Measurements from ENCODE around the gene BPIFA3. TPM values are rescaled to one million over a fixed set of nuclear protein-coding genes. Genes with fewer than 3 reads are reported as not detected.

BPIFA3 gene
- total RNA-seq, 4 donors from 2014 or later: not detected

DNA sequence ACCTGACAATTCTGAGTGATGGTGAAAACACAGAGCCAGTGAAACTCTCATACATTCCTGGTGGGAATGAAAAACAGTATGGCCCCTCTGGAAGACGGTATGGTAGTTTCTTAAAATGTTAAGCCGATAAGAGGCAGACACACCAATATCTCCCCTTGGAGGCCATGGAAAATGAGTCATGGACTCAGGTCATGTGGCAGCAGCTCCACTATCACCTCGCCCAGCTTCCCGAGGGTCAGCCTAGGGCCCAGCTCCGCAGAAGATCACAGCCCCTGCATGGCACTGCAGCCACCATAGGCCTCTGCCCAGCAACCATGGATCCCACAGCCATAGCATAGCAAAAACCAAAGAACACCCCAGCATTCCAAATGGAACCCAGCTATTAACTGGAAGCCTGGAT lies 40.1 kb downstream of the BPIFA3 start:
- intact Hi-C loops (cut with DNase I): no loop called here
- Histone ChIP-seq H3K9me3 (no peaks in the 10 kb centered on the region), H3K4me1 (no peaks in the 10 kb centered on the region), H3K27ac (no peak overlapping the region), H3K36me3 (no peaks in the 10 kb centered on the region), H3K27me3 (no peaks in the 10 kb centered on the region), H3K4me3 (replicated peaks in 1 of 3) (no peak overlapping the region)
- WGBS, 2 donors: 84 to 88% methylated on average over 5 of the region's 5 CpGs
- TF ChIP-seq, protein P1, sequence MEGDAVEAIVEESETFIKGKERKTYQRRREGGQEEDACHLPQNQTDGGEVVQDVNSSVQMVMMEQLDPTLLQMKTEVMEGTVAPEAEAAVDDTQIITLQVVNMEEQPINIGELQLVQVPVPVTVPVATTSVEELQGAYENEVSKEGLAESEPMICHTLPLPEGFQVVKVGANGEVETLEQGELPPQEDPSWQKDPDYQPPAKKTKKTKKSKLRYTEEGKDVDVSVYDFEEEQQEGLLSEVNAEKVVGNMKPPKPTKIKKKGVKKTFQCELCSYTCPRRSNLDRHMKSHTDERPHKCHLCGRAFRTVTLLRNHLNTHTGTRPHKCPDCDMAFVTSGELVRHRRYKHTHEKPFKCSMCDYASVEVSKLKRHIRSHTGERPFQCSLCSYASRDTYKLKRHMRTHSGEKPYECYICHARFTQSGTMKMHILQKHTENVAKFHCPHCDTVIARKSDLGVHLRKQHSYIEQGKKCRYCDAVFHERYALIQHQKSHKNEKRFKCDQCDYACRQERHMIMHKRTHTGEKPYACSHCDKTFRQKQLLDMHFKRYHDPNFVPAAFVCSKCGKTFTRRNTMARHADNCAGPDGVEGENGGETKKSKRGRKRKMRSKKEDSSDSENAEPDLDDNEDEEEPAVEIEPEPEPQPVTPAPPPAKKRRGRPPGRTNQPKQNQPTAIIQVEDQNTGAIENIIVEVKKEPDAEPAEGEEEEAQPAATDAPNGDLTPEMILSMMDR (IDR thresholded peaks at IDR 0.05): no peak
- no peak for TF ChIP-seq POLR2A (IDR thresholded peaks at IDR 0.05)
- DNase-seq: no peak

DNA sequence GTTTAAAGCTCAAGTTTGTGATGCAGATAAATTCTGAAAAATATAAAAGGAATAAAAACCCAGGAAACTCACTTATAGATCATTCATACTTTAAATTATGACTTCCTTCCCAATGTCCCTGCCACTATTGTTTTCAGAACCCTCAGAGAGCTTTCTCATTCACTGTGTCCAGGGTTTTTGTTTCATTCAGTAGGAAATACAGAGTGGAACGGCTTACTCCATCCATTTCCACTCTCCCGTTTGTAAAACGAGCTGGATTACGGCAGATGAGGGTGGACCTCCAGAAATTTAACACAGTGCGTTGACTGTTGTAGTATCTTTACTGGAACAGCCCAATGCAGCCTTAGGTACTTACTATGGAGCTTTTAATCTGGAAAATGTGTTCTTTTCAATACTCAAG lies 42.2 kb downstream of the BPIFA3 start:
- 42 to 53% methylated on average over 5 of the region's 5 CpGs for WGBS, 2 donors
- TF ChIP-seq, protein P1 (IDR thresholded peaks at IDR 0.05): no peak
- TF ChIP-seq POLR2A (IDR thresholded peaks at IDR 0.05): no peak
- H3K4me3 ChIP-seq (replicated peaks in 1 of 3): no peak overlapping the region
- no peaks in the 10 kb centered on the region for H3K4me1 ChIP-seq
- no peaks in the 10 kb centered on the region for H3K36me3 ChIP-seq
- H3K9me3 ChIP-seq: no peaks in the 10 kb centered on the region
- H3K27me3 ChIP-seq: no peaks in the 10 kb centered on the region
- intact Hi-C loops (cut with DNase I): no loop called here
- H3K27ac ChIP-seq: no peak overlapping the region
- no peak for DNase-seq

DNA sequence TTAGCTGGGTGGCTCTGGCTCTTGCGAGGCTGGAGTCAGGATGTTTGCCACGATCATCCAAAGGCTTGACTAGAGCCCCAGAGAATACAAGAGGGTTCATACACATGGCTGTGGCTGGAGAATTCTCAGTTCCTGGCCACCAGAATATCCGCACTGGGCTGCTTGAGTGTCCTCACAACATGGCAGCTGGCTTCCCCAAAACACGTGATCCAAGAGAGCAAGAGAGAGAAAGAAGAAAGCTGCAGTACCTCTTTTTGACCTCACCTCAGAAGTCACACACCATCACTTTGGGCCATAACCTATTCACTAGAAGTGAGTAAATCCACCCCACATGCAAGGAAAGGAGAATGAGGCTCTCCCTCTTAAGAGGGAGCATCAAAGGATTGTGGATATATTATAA lies 44.3 kb downstream of the BPIFA3 start:
- H3K27me3 ChIP-seq: no peaks in the 10 kb centered on the region
- no peak overlapping the region for H3K4me3 ChIP-seq (replicated peaks in 1 of 3)
- no peaks in the 10 kb centered on the region for H3K9me3 ChIP-seq
- H3K36me3 ChIP-seq: no peaks in the 10 kb centered on the region
- WGBS, 2 donors: 74 to 75% methylated on average over 4 of the region's 4 CpGs
- H3K27ac ChIP-seq: no peak overlapping the region
- intact Hi-C loops (cut with DNase I): no loop called here
- no peak for DNase-seq
- TF ChIP-seq POLR2A (IDR thresholded peaks at IDR 0.05): no peak
- TF ChIP-seq, protein P1 (IDR thresholded peaks at IDR 0.05): no peak
- no peaks in the 10 kb centered on the region for H3K4me1 ChIP-seq

DNA sequence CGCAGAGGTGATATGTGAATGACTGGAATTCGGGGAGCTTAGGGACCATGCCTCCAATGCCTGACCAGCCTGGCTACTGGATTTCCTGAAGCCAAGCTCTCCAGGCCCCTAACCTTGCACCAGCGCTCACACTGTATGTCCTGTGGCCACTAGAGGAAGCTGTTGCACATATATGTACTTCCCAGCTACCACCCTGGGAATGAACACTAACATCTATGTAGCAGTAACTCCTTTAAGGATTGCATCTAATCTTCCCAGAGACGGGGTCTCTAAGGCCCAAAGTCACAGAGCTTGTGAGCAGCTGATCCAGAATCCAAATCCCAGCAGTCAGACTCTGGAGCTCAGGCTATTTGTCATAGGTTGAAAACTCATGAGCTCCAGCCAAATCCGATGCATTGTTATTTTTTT lies 45.5 kb downstream of the BPIFA3 start:
- H3K4me1 ChIP-seq: no peaks in the 10 kb centered on the region
- no peak overlapping the region for H3K4me3 ChIP-seq (replicated peaks in 1 of 3)
- no peak for TF ChIP-seq POLR2A (IDR thresholded peaks at IDR 0.05)
- TF ChIP-seq, protein P1 (IDR thresholded peaks at IDR 0.05): peak in 5 of 6 experiments; percentile 31 to 76 (median 69)
- H3K9me3 ChIP-seq: no peaks in the 10 kb centered on the region
- WGBS, 2 donors: 20 to 28% methylated on average over 5 of the region's 5 CpGs
- intact Hi-C loops (cut with DNase I): no loop called here
- H3K27ac ChIP-seq: no peak overlapping the region
- H3K27me3 ChIP-seq: no peaks in the 10 kb centered on the region
- peak; percentile 50 to 60 for DNase-seq
- H3K36me3 ChIP-seq: no peaks in the 10 kb centered on the region

DNA sequence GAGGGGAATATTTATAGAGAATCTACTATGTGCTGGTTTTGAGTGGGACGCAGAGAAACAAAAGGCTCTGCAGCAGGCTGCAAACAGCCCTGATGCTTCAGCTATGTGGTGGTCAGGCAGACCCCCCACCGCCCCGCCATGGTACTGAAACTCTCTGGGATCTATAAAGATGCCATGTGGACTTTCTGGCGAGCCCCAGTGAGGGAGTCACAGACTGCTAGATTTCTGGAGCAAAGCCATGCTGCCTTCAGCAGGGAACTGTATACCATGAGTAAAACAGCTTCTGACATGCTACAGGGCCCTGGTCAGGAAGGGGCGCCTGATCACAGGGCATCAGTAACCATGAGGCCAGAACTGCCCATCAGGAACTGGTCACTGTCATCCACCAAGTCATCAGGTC lies 46.6 kb downstream of the BPIFA3 start:
- intact Hi-C loops (cut with DNase I): no loop called here
- H3K27me3 ChIP-seq: no peaks in the 10 kb centered on the region
- WGBS, 2 donors: 93 to 100% methylated on average over 4 to 5 of the region's 5 CpGs

More for the DNA sequence above, 46.6 kb downstream of the BPIFA3 start:
- no peaks in the 10 kb centered on the region for H3K9me3 ChIP-seq
- no peaks in the 10 kb centered on the region for H3K36me3 ChIP-seq
- no peak overlapping the region for H3K4me3 ChIP-seq (replicated peaks in 1 of 3)
- no peak for DNase-seq
- no peak for TF ChIP-seq POLR2A (IDR thresholded peaks at IDR 0.05)
- TF ChIP-seq, protein P1 (IDR thresholded peaks at IDR 0.05): no peak
- H3K4me1 ChIP-seq: no peaks in the 10 kb centered on the region
- no peak overlapping the region for H3K27ac ChIP-seq

Measured in thyroid gland (tissue), 4 donors.